HepG2 (cell line): ENCODE measurements around the gene LUZP2. TPM values are rescaled to one million over a fixed set of nuclear protein-coding genes. Genes with fewer than 3 reads are reported as not detected.

Experiments used
- ATAC-seq: fragments of 200-7000 bp; cut with Tn5 transposase; 3 replicates; pipeline ENCODE4 v1.9.1; 2020; ENCODE audit warnings: mild to moderate bottlenecking, moderate library complexity
- BruUV-seq: library from RNA; stranded (reverse); fragments of 400-500 nt; replicated peaks from 2 replicates; lab custom pipeline; 2021; lab: Mats Ljungman, UMichigan
- CTCF ChIA-PET: fragments of 300-600 bp; formaldehyde crosslinking; extraction: SDS; loops from one replicate; lab custom pipeline; 2021; ENCODE audit warnings: low total read pairs, inconsistent platforms, low intra/inter-chr PET ratio; lab: Yijun Ruan, JAX
- POLR2A ChIA-PET: fragments of 350-600 bp; sonication (Branson Sonifier 250); formaldehyde crosslinking; loops from one replicate; lab custom pipeline; 2020; ENCODE audit warnings: antibody characterized with exemption, inconsistent platforms; lab: Yijun Ruan, JAX
- DNase-seq: peaks from one replicate; pipeline ENCODE4 v3.0.0-alpha.2; 2015; ENCODE audit warnings: low spot score
- FAIRE-seq: peaks from 3 replicates; lab custom pipeline; 2011; peaks lifted over from hg19 to GRCh38; lab: Jason Lieb, UNC
- H2AFZ ChIP-seq: one replicate; pipeline ENCODE4 v1.6.1; 2011; ENCODE audit warnings: low read length, inconsistent platforms
- H3K27ac ChIP-seq: fragments of 300-600 bp; 3 replicates; pipeline ENCODE4 v1.8.0; 2011; ENCODE audit warnings: mixed run types, mild to moderate bottlenecking, mixed read lengths, low read length, inconsistent platforms; ENCODE audit not compliant: insufficient read depth; ENCODE audit errors: extremely low read length
- H3K27me3 ChIP-seq, 2 experiments: fragments of 200-600 bp in 1 of 2; 2 replicates in 1 of 2; 3 replicates in 1 of 2; pipeline versions ENCODE4 v1.6.0 to v1.8.0; 2011; ENCODE audit warnings: low read length in 2 of 2, mild to moderate bottlenecking in 2 of 2, moderate library complexity in 2 of 2, inconsistent platforms in 1 of 2; ENCODE audit not compliant: insufficient read depth in 2 of 2, control insufficient read depth in 1 of 2
- H3K36me3 ChIP-seq, 2 experiments: fragments of 200-600 bp in 1 of 2; replicated peaks in 1 of 2; 2 replicates in 1 of 2; 3 replicates in 1 of 2; pipeline versions ENCODE4 v1.5.1 to v1.8.0; 2011; ENCODE audit warnings: low read length in 2 of 2, inconsistent platforms in 1 of 2; ENCODE audit not compliant: insufficient read depth in 2 of 2, control insufficient read depth in 1 of 2
- H3K4me1 ChIP-seq: 2 replicates; pipeline ENCODE4 v1.5.1; 2012; ENCODE audit warnings: low read length, inconsistent platforms; ENCODE audit not compliant: insufficient read depth
- H3K4me2 ChIP-seq: 2 replicates; pipeline ENCODE4 v1.6.0; 2011; ENCODE audit warnings: low read depth, low read length, inconsistent platforms
- H3K4me3 ChIP-seq, 3 experiments: fragments of 200-600 bp in 1 of 3; sonication (generic), shearing (Covaris generic) in 1 of 3; replicated peaks in 1 of 3; 2 replicates each; pipeline ENCODE4 v1.5.1; 2011 to 2016; ENCODE audit warnings: low read length in 3 of 3, inconsistent platforms in 2 of 3, low read depth in 2 of 3, mild to moderate bottlenecking in 2 of 3, control low read depth in 1 of 3, mixed read lengths in 1 of 3; ENCODE audit not compliant: insufficient read depth in 1 of 3
- H3K79me2 ChIP-seq: one replicate; pipeline ENCODE4 v1.6.1; 2011; ENCODE audit warnings: low read length, inconsistent platforms; ENCODE audit not compliant: insufficient read depth
- H3K9ac ChIP-seq: 2 replicates; pipeline ENCODE4 v1.6.0; 2011; ENCODE audit warnings: mild to moderate bottlenecking, low read depth, low read length, inconsistent platforms; ENCODE audit not compliant: insufficient read depth
- H3K9me3 ChIP-seq: 2 replicates; pipeline ENCODE4 v1.5.1; 2012; ENCODE audit warnings: mild to moderate bottlenecking, low read length
- H4K20me1 ChIP-seq: 2 replicates; pipeline ENCODE4 v1.6.0; 2011; ENCODE audit warnings: inconsistent platforms, mild to moderate bottlenecking, low read length, moderate library complexity; ENCODE audit not compliant: insufficient read depth
- ARID3A ChIP-seq: IDR thresholded peaks from 2 replicates; pipeline ENCODE4 v1.6.1; 2012; ENCODE audit warnings: low read depth, low read length, improper control_type of control experiment
- BORCS8-MEF2B ChIP-seq: sonication (generic); formaldehyde crosslinking; IDR thresholded peaks from 2 replicates; pipeline ENCODE4 v1.8.0; 2022; ENCODE audit warnings: mild to moderate bottlenecking, missing genetic modification reagents
- CEBPB ChIP-seq: IDR thresholded peaks from 2 replicates; pipeline ENCODE4 v1.6.1; 2011; ENCODE audit warnings: low read depth, low read length, improper control_type of control experiment, borderline replicate concordance
- THAP11 ChIP-seq: IDR thresholded peaks from 2 replicates; pipeline ENCODE4 v1.6.1; 2016; ENCODE audit warnings: missing biosample characterization, missing genetic modification reagents
- THYN1 ChIP-seq: sonication (generic); formaldehyde crosslinking; IDR thresholded peaks from 2 replicates; pipeline ENCODE4 v1.8.1; 2023; ENCODE audit warnings: low read depth, mild to moderate bottlenecking, moderate library complexity, missing genetic modification reagents, borderline replicate concordance
- ZBTB49 ChIP-seq: sonication (generic); formaldehyde crosslinking; IDR thresholded peaks from 2 replicates; pipeline ENCODE4 v1.4.0; 2020; ENCODE audit warnings: missing genetic modification reagents, borderline replicate concordance
- WGBS: methylation state at CpG from one replicate; pipeline ENCODE4 v1.1.6; 2017; ENCODE audit warnings: low lambda C conversion rate; 5-methylcytosine and 5-hydroxymethylcytosine counted together
- in situ Hi-C: cut with HindIII; loops from 2 replicates; pipeline ENCODE4 v1.10.0; 2017; ENCODE audit warnings: low pct_unique_long_range_greater_than_20kb; ENCODE audit not compliant: extremely low pct_ligation_motif_present
- intact Hi-C: fragments of 100-400 bp; cut with micrococcal nuclease; formaldehyde crosslinking; loops from one replicate; pipeline ENCODE4 v1.10.0; 2022; ENCODE audit not compliant: unreplicated experiment
- polyA plus RNA-seq, 8 experiments: library from polyadenylated mRNA; depleted of rRNA in 3 of 8; stranded (reverse) in 7 of 8; unstranded in 1 of 8; fragments of >200 nt; fragmentation: Illumina TruSeq in 4 of 8; extraction: Trizol in 4 of 8; gene quantifications; 2 replicates each; pipeline versions ENCODE4 v1.2.1 to v1.2.3, GENCODE V29; 2011 to 2016; ENCODE audit warnings: low read depth in 4 of 8, missing spikeins in 1 of 8, mixed read lengths in 1 of 8; ENCODE audit not compliant: insufficient read depth in 1 of 8
- total RNA-seq, 5 experiments: library from RNA; depleted of rRNA; stranded (reverse); fragments of >200 nt; fragmentation: Illumina TruSeq; extraction: Trizol; gene quantifications; 2 replicates each; pipeline ENCODE4 v1.2.3, GENCODE V29; 2016; ENCODE audit warnings: low read depth in 1 of 5
- TF ChIP-seq, protein P1 (sequence below): sonication (generic); formaldehyde crosslinking; IDR thresholded peaks from 2 replicates; pipeline ENCODE4 v1.5.0; 2020; ENCODE audit warnings: missing genetic modification reagents, mild to moderate bottlenecking, borderline replicate concordance
- TF ChIP-seq, protein P2 (sequence below): sonication (generic); formaldehyde crosslinking; conservative IDR thresholded peaks from 2 replicates; pipeline ENCODE4 v1.4.0; 2020; ENCODE audit warnings: missing genetic modification reagents
- TF ChIP-seq, protein P3 (sequence below): sonication (generic); formaldehyde crosslinking; IDR thresholded peaks from 2 replicates; pipeline ENCODE4 v1.5.0; 2020; ENCODE audit warnings: missing genetic modification reagents
- TF ChIP-seq, protein P4 (sequence below): sonication (generic); formaldehyde crosslinking; IDR thresholded peaks from 2 replicates; pipeline ENCODE4 v1.4.0; 2020; ENCODE audit warnings: missing genetic modification reagents

LUZP2 gene
- total and polyA plus RNA-seq, 2 of the 13 experiments (the other 11 are each of a cell fraction or from before 2014, with no cell fraction given), result not detected

DNA sequence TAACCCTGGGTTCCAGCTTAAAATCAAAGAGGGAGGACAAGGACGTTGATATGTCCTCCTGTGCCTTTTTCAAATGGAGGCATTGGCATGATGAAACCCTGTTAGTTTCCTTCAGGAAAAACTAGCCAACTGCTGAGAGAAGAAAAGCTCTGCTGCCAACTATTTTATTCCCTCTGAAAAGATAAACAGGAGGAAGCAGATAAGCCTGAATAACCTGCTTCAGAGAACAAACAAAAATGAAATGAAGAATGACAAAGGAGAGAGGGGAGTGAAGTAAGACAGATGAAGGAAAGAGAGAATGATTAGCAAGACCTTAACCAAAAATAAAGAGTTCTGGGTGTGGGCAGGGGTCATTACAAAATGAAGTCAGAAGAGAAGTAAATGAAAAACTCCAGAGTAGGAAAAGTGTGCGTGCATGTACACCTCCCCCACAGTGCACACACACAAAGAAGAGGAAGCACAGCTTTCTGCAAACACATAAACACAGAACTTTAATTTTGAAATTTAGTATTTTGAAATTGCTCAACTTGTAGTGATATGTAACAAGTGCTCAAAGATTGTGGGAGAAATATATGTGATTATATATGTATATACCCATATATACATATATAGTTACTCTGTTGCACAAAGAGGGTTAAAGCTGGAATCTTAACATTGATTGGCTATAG, 332.2 kb downstream of the LUZP2 start (continued):
- TF ChIP-seq, protein P1, sequence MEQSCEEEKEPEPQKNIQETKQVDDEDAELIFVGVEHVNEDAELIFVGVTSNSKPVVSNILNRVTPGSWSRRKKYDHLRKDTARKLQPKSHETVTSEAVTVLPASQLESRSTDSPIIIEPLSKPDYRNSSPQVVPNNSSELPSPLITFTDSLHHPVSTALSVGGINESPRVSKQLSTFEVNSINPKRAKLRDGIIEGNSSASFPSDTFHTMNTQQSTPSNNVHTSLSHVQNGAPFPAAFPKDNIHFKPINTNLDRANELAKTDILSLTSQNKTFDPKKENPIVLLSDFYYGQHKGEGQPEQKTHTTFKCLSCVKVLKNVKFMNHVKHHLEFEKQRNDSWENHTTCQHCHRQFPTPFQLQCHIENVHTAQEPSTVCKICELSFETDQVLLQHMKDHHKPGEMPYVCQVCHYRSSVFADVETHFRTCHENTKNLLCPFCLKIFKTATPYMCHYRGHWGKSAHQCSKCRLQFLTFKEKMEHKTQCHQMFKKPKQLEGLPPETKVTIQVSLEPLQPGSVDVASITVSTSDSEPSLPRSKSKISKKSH (CRISPR knock-in tag), result no peak
- TF ChIP-seq ZBTB49 (CRISPR knock-in tag), result no peak
- TF ChIP-seq, all 625 proteins: peak for 0

DNA sequence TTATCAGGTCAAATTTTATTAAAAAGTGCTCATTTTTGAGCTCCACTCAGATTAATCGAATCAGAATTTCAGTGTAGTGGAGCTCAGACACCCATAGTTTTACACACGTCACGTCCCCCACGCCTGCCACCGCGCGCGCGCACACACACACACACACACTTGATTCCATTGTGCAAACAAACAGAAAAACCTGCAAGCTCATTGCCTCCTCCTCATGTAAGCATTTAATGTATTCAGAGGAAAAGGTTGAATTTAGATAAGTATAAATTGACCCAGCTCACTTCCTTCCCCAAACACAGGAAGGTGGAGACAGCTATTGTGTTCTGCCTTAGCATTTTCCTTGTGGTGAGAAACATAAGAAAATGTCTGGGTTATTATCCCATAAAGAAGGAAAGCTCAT, 336.7 kb downstream of the LUZP2 start:
- H3K36me3 ChIP-seq, result no peaks in the 10 kb centered on the region
- ATAC-seq, result no peak
- no peak for FAIRE-seq
- in situ Hi-C loops (no loop called here), intact Hi-C loops (no loop called here)
- no peaks in the 10 kb centered on the region for H4K20me1 ChIP-seq
- H3K79me2 ChIP-seq, result no peaks in the 10 kb centered on the region
- DNase-seq, result no peak
- H3K4me2 ChIP-seq, result no peak overlapping the region
- no peaks in the 10 kb centered on the region for H3K4me1 ChIP-seq
- no peak overlapping the region for H3K27ac ChIP-seq
- no TSS peak for BruUV-seq
- ChIA-PET POLR2A (no interaction called here), CTCF (no interaction called here)
- no peak overlapping the region for H3K9ac ChIP-seq
- WGBS, result 43% methylated on average over 9 of the region's 9 CpGs
- no peaks in the 10 kb centered on the region for H3K9me3 ChIP-seq
- H2AFZ ChIP-seq, result no peak overlapping the region
- no peaks in the 10 kb centered on the region; a peak in 1 of 5 replicates for H3K27me3 ChIP-seq
- no peak overlapping the region for H3K4me3 ChIP-seq
- TF ChIP-seq BORCS8-MEF2B (CRISPR knock-in tag) (no peak), THAP11 (CRISPR knock-in tag) (no peak), ARID3A (no peak), THYN1 (no peak), CEBPB (no peak)
- TF ChIP-seq, protein P2, sequence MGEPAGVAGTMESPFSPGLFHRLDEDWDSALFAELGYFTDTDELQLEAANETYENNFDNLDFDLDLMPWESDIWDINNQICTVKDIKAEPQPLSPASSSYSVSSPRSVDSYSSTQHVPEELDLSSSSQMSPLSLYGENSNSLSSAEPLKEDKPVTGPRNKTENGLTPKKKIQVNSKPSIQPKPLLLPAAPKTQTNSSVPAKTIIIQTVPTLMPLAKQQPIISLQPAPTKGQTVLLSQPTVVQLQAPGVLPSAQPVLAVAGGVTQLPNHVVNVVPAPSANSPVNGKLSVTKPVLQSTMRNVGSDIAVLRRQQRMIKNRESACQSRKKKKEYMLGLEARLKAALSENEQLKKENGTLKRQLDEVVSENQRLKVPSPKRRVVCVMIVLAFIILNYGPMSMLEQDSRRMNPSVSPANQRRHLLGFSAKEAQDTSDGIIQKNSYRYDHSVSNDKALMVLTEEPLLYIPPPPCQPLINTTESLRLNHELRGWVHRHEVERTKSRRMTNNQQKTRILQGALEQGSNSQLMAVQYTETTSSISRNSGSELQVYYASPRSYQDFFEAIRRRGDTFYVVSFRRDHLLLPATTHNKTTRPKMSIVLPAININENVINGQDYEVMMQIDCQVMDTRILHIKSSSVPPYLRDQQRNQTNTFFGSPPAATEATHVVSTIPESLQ, result no peak
- TF ChIP-seq, protein P3, sequence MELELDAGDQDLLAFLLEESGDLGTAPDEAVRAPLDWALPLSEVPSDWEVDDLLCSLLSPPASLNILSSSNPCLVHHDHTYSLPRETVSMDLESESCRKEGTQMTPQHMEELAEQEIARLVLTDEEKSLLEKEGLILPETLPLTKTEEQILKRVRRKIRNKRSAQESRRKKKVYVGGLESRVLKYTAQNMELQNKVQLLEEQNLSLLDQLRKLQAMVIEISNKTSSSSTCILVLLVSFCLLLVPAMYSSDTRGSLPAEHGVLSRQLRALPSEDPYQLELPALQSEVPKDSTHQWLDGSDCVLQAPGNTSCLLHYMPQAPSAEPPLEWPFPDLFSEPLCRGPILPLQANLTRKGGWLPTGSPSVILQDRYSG, result no peak
- TF ChIP-seq, protein P4, sequence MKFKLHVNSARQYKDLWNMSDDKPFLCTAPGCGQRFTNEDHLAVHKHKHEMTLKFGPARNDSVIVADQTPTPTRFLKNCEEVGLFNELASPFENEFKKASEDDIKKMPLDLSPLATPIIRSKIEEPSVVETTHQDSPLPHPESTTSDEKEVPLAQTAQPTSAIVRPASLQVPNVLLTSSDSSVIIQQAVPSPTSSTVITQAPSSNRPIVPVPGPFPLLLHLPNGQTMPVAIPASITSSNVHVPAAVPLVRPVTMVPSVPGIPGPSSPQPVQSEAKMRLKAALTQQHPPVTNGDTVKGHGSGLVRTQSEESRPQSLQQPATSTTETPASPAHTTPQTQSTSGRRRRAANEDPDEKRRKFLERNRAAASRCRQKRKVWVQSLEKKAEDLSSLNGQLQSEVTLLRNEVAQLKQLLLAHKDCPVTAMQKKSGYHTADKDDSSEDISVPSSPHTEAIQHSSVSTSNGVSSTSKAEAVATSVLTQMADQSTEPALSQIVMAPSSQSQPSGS, result no peak
